H9 (cell line): Measurements from ENCODE around the gene CPNE5. TPM values are rescaled to one million over a fixed set of nuclear protein-coding genes. Genes with fewer than 3 reads are reported as not detected.
A peak's percentile ranks its signal among the peaks of the same experiment; 100 is the strongest.

Experiments used
- DNase-seq: peaks from one replicate; pipeline ENCODE4 v3.0.0-alpha.2; 2017
- H2AFZ ChIP-seq: one replicate; pipeline ENCODE4 v1.6.1; 2013; ENCODE audit warnings: mild to moderate bottlenecking, low read length, control low read depth, moderate library complexity
- H2AK5ac ChIP-seq: 2 replicates; pipeline ENCODE4 v1.6.1; 2013; ENCODE audit warnings: low read length, control low read depth, mixed read lengths; ENCODE audit not compliant: insufficient read length
- H2BK120ac ChIP-seq: one replicate; pipeline ENCODE4 v1.6.1; 2013; ENCODE audit warnings: low read depth, mild to moderate bottlenecking, low read length, control low read depth, inconsistent platforms; ENCODE audit not compliant: poor library complexity, severe bottlenecking
- H2BK12ac ChIP-seq: 2 replicates; pipeline ENCODE4 v1.6.1; 2013; ENCODE audit warnings: low read length, control low read depth, mixed read lengths, low read depth; ENCODE audit not compliant: insufficient read length
- H2BK15ac ChIP-seq: 2 replicates; pipeline ENCODE4 v1.6.1; 2013; ENCODE audit warnings: low read depth, low read length, control low read depth
- H2BK20ac ChIP-seq: one replicate; pipeline ENCODE4 v1.6.1; 2013; ENCODE audit warnings: low read depth, mild to moderate bottlenecking, low read length, control low read depth, inconsistent platforms; ENCODE audit not compliant: poor library complexity, severe bottlenecking
- H2BK5ac ChIP-seq: 2 replicates; pipeline ENCODE4 v1.6.1; 2013; ENCODE audit warnings: low read length, control low read depth, mixed read lengths; ENCODE audit not compliant: insufficient read length
- H3K14ac ChIP-seq: 2 replicates; pipeline ENCODE4 v1.6.1; 2013; ENCODE audit warnings: low read length, control low read depth; ENCODE audit not compliant: insufficient read depth
- H3K18ac ChIP-seq: 2 replicates; pipeline ENCODE4 v1.6.1; 2013; ENCODE audit warnings: low read depth, mild to moderate bottlenecking, mixed read lengths, low read length, control low read depth; ENCODE audit not compliant: insufficient read length
- H3K23ac ChIP-seq: 2 replicates; pipeline ENCODE4 v1.6.1; 2013; ENCODE audit warnings: low read length, control low read depth, mixed read lengths, low read depth; ENCODE audit not compliant: insufficient read length
- H3K23me2 ChIP-seq: 2 replicates; pipeline ENCODE4 v1.6.1; 2013; ENCODE audit warnings: low read depth, mild to moderate bottlenecking, mixed read lengths, low read length, control low read depth; ENCODE audit not compliant: insufficient read length, poor library complexity, severe bottlenecking
- H3K27ac ChIP-seq: 2 replicates; pipeline ENCODE4 v1.5.1; 2013; ENCODE audit warnings: low read length, control low read depth, mixed read lengths, low read depth; ENCODE audit not compliant: insufficient read length
- H3K27me3 ChIP-seq: 2 replicates; pipeline ENCODE4 v1.6.1; 2013; ENCODE audit warnings: low read length, control low read depth, inconsistent platforms; ENCODE audit not compliant: insufficient read depth
- H3K4ac ChIP-seq: 2 replicates; pipeline ENCODE4 v1.6.1; 2013; ENCODE audit warnings: low read depth, mild to moderate bottlenecking, control low read depth, inconsistent platforms, low read length, moderate library complexity
- H3K4me1 ChIP-seq: 2 replicates; pipeline ENCODE4 v1.6.1; 2013; ENCODE audit warnings: low read length, control low read depth, inconsistent platforms; ENCODE audit not compliant: insufficient read depth
- H3K4me2 ChIP-seq: 2 replicates; pipeline ENCODE4 v1.6.1; 2013; ENCODE audit warnings: low read length, control low read depth, mixed read lengths; ENCODE audit not compliant: insufficient read length, insufficient read depth
- H3K56ac ChIP-seq: 2 replicates; pipeline ENCODE4 v1.6.1; 2013; ENCODE audit warnings: low read depth, mild to moderate bottlenecking, mixed read lengths, low read length, control low read depth; ENCODE audit not compliant: insufficient read length
- H3K79me1 ChIP-seq: 2 replicates; pipeline ENCODE4 v1.6.1; 2013; ENCODE audit warnings: low read depth, mild to moderate bottlenecking, moderate library complexity, low read length, control low read depth, inconsistent platforms; ENCODE audit not compliant: insufficient read depth, poor library complexity, severe bottlenecking
- H3K79me2 ChIP-seq: 2 replicates; pipeline ENCODE4 v1.6.1; 2013; ENCODE audit warnings: low read length, control low read depth, inconsistent platforms; ENCODE audit not compliant: insufficient read depth
- H3K9ac ChIP-seq: 2 replicates; pipeline ENCODE4 v1.6.1; 2013; ENCODE audit warnings: low read length, control low read depth, mixed read lengths; ENCODE audit not compliant: insufficient read length; ENCODE audit errors: extremely low read depth
- H3K9me3 ChIP-seq: one replicate; pipeline ENCODE4 v1.6.1; 2013; ENCODE audit warnings: low read depth, low read length, inconsistent platforms; ENCODE audit not compliant: control insufficient read depth
- H3T11ph ChIP-seq: one replicate; pipeline ENCODE4 v1.6.1; 2013; ENCODE audit warnings: mild to moderate bottlenecking, low read length, control low read depth, inconsistent platforms
- H4K20me1 ChIP-seq: one replicate; pipeline ENCODE4 v1.6.1; 2013; ENCODE audit not compliant: control insufficient read depth, insufficient read length, insufficient read depth
- H4K5ac ChIP-seq: 2 replicates; pipeline ENCODE4 v1.6.1; 2013; ENCODE audit warnings: low read depth, mild to moderate bottlenecking, mixed read lengths, low read length, control low read depth; ENCODE audit not compliant: insufficient read length
- H4K8ac ChIP-seq: replicated peaks from 2 replicates; pipeline ENCODE4 v1.6.1; 2013; ENCODE audit warnings: low read length, control low read depth, mixed read lengths, low read depth; ENCODE audit not compliant: insufficient read length
- H4K91ac ChIP-seq: 2 replicates; pipeline ENCODE4 v1.6.1; 2013; ENCODE audit warnings: low read depth, mild to moderate bottlenecking, moderate library complexity, mixed read lengths, low read length, control low read depth; ENCODE audit not compliant: insufficient read length
- H3K27ac Mint-ChIP-seq, 3 experiments: 2 replicates in 2 of 3; 3 replicates in 1 of 3; pipeline ENCODE4 v1.8.0; 2020 to 2021; ENCODE audit warnings: mixed read lengths in 3 of 3, mild to moderate bottlenecking in 1 of 3, moderate library complexity in 1 of 3
- H3K27me3 Mint-ChIP-seq: 2 replicates; pipeline ENCODE4 v1.8.0; 2021; ENCODE audit warnings: low read depth, mild to moderate bottlenecking, moderate library complexity, mixed read lengths
- H3K36me3 Mint-ChIP-seq, 3 experiments: 2 replicates in 2 of 3; 3 replicates in 1 of 3; pipeline ENCODE4 v1.8.0; 2020 to 2021; ENCODE audit warnings: low read depth in 3 of 3, mixed read lengths in 3 of 3; ENCODE audit not compliant: insufficient read depth in 1 of 3
- H3K4me1 Mint-ChIP-seq, 2 experiments: 2 replicates each; pipeline ENCODE4 v1.8.0; 2020; ENCODE audit warnings: mixed read lengths in 2 of 2
- H3K4me3 Mint-ChIP-seq, 2 experiments: 2 replicates in 1 of 2; 3 replicates in 1 of 2; pipeline ENCODE4 v1.8.0; 2020 to 2021; ENCODE audit warnings: mild to moderate bottlenecking in 2 of 2, mixed read lengths in 2 of 2, moderate library complexity in 1 of 2
- H3K9me3 Mint-ChIP-seq, 2 experiments: 2 replicates in 1 of 2; 3 replicates in 1 of 2; pipeline ENCODE4 v1.8.0; 2020; ENCODE audit warnings: mild to moderate bottlenecking in 2 of 2, mixed read lengths in 2 of 2, moderate library complexity in 1 of 2
- WGBS: extraction: QIAGEN DNeasy Blood & Tissue Kit; methylation state at CpG from one replicate; pipeline ENCODE4 v1.1.7; 2013; ENCODE audit warnings: missing lambda C conversion rate, low lambda C conversion rate, mixed read lengths; ENCODE audit not compliant: insufficient read length; ENCODE audit errors: extremely low coverage; 5-methylcytosine and 5-hydroxymethylcytosine counted together
- total RNA-seq: library from RNA; stranded (reverse); gene quantifications from 2 replicates; pipeline ENCODE4 v1.2.1, GENCODE V29; 2021
- TF ChIP-seq, protein P1 (sequence below): fragments of 200-600 bp; sonication (generic); conservative IDR thresholded peaks from 3 replicates; pipeline ENCODE4 v1.8.0; 2021; ENCODE audit warnings: antibody characterized with exemption, mild to moderate bottlenecking

The CPNE5 gene
- total RNA-seq, 1 experiment from 2014 or later: 0.52 TPM

- H4K91ac ChIP-seq: no peak within 1 kb of the TSS
- Mint-ChIP-seq H3K27ac (peak within 1 kb of the TSS; percentile 76 to 91 (median 85); a peak in 6 of 7 replicates), H3K4me1 (peaks cover 13 to 14% of the 10 kb centered on the region in 2 experiments), H3K27me3 (peaks cover 1% of the 10 kb centered on the region; the same call in 1 of the 2 replicates), H3K9me3 (peaks cover 4% of the 10 kb centered on the region in 2 experiments; a peak in 3 of 5 replicates), H3K36me3 (peaks cover 0 to 2% (median 0%) of the 10 kb centered on the region in 3 experiments; a peak in 2 of 7 replicates), H3K4me3 (peak within 1 kb of the TSS; percentile 87 to 89)
- no peak within 1 kb of the TSS for H3K14ac ChIP-seq
- no peaks in the 10 kb centered on the region for H3K79me2 ChIP-seq
- H4K20me1 ChIP-seq: no peaks in the 10 kb centered on the region
- H2BK15ac ChIP-seq: no peak within 1 kb of the TSS
- no peak within 1 kb of the TSS for H3K18ac ChIP-seq
- H2BK5ac ChIP-seq: no peak within 1 kb of the TSS
- no CpG with 5 or more reads among the region's 48 CpGs for WGBS
- peak within 1 kb of the TSS; percentile 62 for H3K9ac ChIP-seq
- no peak within 1 kb of the TSS for H4K8ac ChIP-seq
- no peak within 1 kb of the TSS for H2BK20ac ChIP-seq
- H3K4me2 ChIP-seq: peak within 1 kb of the TSS; percentile 90
- TF ChIP-seq, protein P1, sequence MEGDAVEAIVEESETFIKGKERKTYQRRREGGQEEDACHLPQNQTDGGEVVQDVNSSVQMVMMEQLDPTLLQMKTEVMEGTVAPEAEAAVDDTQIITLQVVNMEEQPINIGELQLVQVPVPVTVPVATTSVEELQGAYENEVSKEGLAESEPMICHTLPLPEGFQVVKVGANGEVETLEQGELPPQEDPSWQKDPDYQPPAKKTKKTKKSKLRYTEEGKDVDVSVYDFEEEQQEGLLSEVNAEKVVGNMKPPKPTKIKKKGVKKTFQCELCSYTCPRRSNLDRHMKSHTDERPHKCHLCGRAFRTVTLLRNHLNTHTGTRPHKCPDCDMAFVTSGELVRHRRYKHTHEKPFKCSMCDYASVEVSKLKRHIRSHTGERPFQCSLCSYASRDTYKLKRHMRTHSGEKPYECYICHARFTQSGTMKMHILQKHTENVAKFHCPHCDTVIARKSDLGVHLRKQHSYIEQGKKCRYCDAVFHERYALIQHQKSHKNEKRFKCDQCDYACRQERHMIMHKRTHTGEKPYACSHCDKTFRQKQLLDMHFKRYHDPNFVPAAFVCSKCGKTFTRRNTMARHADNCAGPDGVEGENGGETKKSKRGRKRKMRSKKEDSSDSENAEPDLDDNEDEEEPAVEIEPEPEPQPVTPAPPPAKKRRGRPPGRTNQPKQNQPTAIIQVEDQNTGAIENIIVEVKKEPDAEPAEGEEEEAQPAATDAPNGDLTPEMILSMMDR: peak; percentile 87
- no peaks in the 10 kb centered on the region for H3K4me1 ChIP-seq
- H2AK5ac ChIP-seq: no peak within 1 kb of the TSS
- no peaks in the 10 kb centered on the region for H3K9me3 ChIP-seq
- no peak within 1 kb of the TSS for H3K4ac ChIP-seq
- H3K23me2 ChIP-seq: no peaks in the 10 kb centered on the region
- peak; percentile 98 for DNase-seq
- no peak within 1 kb of the TSS for H3T11ph ChIP-seq
- no peaks in the 10 kb centered on the region for H3K79me1 ChIP-seq
- no peak within 1 kb of the TSS for H3K23ac ChIP-seq
- H2AFZ ChIP-seq: peak within 1 kb of the TSS; percentile 98
- H2BK120ac ChIP-seq: no peak within 1 kb of the TSS
- no peak within 1 kb of the TSS for H4K5ac ChIP-seq
- H3K27ac ChIP-seq: no peak within 1 kb of the TSS
- no peak within 1 kb of the TSS for H2BK12ac ChIP-seq
- H3K56ac ChIP-seq: no peak within 1 kb of the TSS
- H3K27me3 ChIP-seq: no peaks in the 10 kb centered on the region
These were observed 46.5 kb upstream of the CPNE5 start, which contains the start of gene C6orf89 for GRCh38 chr6:36885461-36886401. TSS of gene C6orf89 (plus strand) at chr6:36885952. CDS start at chr6:36899445, 13,493 bp downstream.
